Endothelial cell of umbilical vein (primary cell): ENCODE measurements around the gene PFDN6. TPM values are rescaled to one million over a fixed set of nuclear protein-coding genes. Genes with fewer than 3 reads are reported as not detected.

ENCODE experiments used
- BruUV-seq: library from RNA; stranded (reverse); fragments of 400-500 nt; replicated peaks from 2 replicates; lab custom pipeline; 2021; lab: Mats Ljungman, UMichigan
- CTCF ChIA-PET: fragments of 300-600, 350-600 bp; sonication (Branson Sonifier 250); formaldehyde crosslinking; loops from one replicate; lab custom pipeline; 2021; ENCODE audit warnings: antibody characterized with exemption, inconsistent platforms; lab: Charles Lee
- POLR2A ChIA-PET: fragments of 300-600, 350-600 bp; sonication (Branson Sonifier 250); formaldehyde crosslinking; loops from one replicate; lab custom pipeline; 2021; ENCODE audit warnings: antibody characterized with exemption, inconsistent platforms; lab: Charles Lee
- DNase-seq: peaks from one replicate; pipeline ENCODE4 v3.0.0-alpha.2; 2011; ENCODE audit warnings: low read depth, low spot score
- FAIRE-seq: peaks from 2 replicates; lab custom pipeline; 2011; peaks lifted over from hg19 to GRCh38; lab: Jason Lieb, UNC
- H2AFZ ChIP-seq: 2 replicates; pipeline ENCODE4 v1.6.0; 2012; ENCODE audit warnings: low read depth, low read length, control low read depth, inconsistent platforms
- H3K27ac ChIP-seq: 2 replicates; pipeline ENCODE4 v1.5.1; 2011; ENCODE audit warnings: low read depth, mild to moderate bottlenecking, control low read depth, low read length, moderate library complexity; ENCODE audit not compliant: insufficient read depth
- H3K27me3 ChIP-seq, 2 experiments: 2 replicates each; pipeline versions ENCODE4 v1.6.0 to v1.6.1; 2011; ENCODE audit warnings: low read length in 2 of 2, mixed read lengths in 1 of 2; ENCODE audit not compliant: control insufficient read depth in 2 of 2, insufficient read depth in 2 of 2
- H3K36me3 ChIP-seq, 2 experiments: 2 replicates in 1 of 2; 3 replicates in 1 of 2; pipeline ENCODE4 v1.5.1; 2011; ENCODE audit warnings: low read length in 2 of 2, mild to moderate bottlenecking in 1 of 2, moderate library complexity in 1 of 2; ENCODE audit not compliant: control insufficient read depth in 2 of 2, insufficient read depth in 2 of 2; ENCODE audit errors: extremely low read depth in 1 of 2
- H3K4me1 ChIP-seq: 3 replicates; pipeline ENCODE4 v1.5.1; 2011; ENCODE audit warnings: mild to moderate bottlenecking, low read length; ENCODE audit not compliant: control insufficient read depth, insufficient read depth; ENCODE audit errors: extremely low read depth
- H3K4me2 ChIP-seq: 2 replicates; pipeline ENCODE4 v1.6.1; 2011; ENCODE audit warnings: low read length, control low read depth, mixed read lengths; ENCODE audit not compliant: insufficient read depth
- H3K4me3 ChIP-seq, 3 experiments: fragments of 200-600 bp in 1 of 3; sonication (generic), shearing (Covaris generic) in 1 of 3; replicated peaks in 1 of 3; 2 replicates each; pipeline ENCODE4 v1.5.1; 2011 to 2016; ENCODE audit warnings: control low read depth in 3 of 3, low read length in 3 of 3, mild to moderate bottlenecking in 2 of 3, inconsistent platforms in 1 of 3, low read depth in 1 of 3, moderate library complexity in 1 of 3; ENCODE audit not compliant: insufficient read depth in 1 of 3
- H3K79me2 ChIP-seq: 2 replicates; pipeline ENCODE4 v1.6.0; 2012; ENCODE audit warnings: low read length, inconsistent platforms; ENCODE audit not compliant: control insufficient read depth, insufficient read depth
- H3K9ac ChIP-seq: replicated peaks from 2 replicates; pipeline ENCODE3; 2011; ENCODE audit warnings: low read length, control low read depth; ENCODE audit not compliant: insufficient read depth; ENCODE audit errors: extremely low read depth
- H3K9me1 ChIP-seq: replicated peaks from 3 replicates; pipeline ENCODE4 v1.6.0; 2011; ENCODE audit warnings: mild to moderate bottlenecking, low read length; ENCODE audit not compliant: control insufficient read depth, insufficient read depth; ENCODE audit errors: extremely low read depth
- H3K9me3 ChIP-seq: replicated peaks from 2 replicates; pipeline ENCODE4 v1.5.1; 2012; ENCODE audit warnings: low read length, inconsistent platforms; ENCODE audit not compliant: control insufficient read depth, insufficient read depth
- H4K20me1 ChIP-seq: replicated peaks from 2 replicates; pipeline ENCODE3; 2011; ENCODE audit warnings: mild to moderate bottlenecking, low read length; ENCODE audit not compliant: control insufficient read depth, insufficient read depth; ENCODE audit errors: extremely low read depth
- CTCF ChIP-seq, 2 donors: IDR thresholded peaks; 1 replicate in 1 of 2; 2 replicates in 1 of 2; pipeline ENCODE4 v1.5.1; 2011; ENCODE audit warnings: low read length in 2 of 2, mild to moderate bottlenecking in 2 of 2, moderate library complexity in 2 of 2, control low read depth in 1 of 2, inconsistent platforms in 1 of 2, low read depth in 1 of 2; ENCODE audit not compliant: insufficient read depth in 1 of 2; ENCODE audit errors: extremely low read depth in 1 of 2
- EZH2 ChIP-seq: IDR thresholded peaks from 2 replicates; pipeline ENCODE4 v1.6.1; 2012; ENCODE audit warnings: borderline replicate concordance, low read depth, mild to moderate bottlenecking, moderate library complexity, low read length, inconsistent platforms; ENCODE audit not compliant: severe bottlenecking
- FOS ChIP-seq: IDR thresholded peaks from 2 replicates; pipeline ENCODE4 v1.6.1; 2011; ENCODE audit warnings: mild to moderate bottlenecking, low read length, moderate library complexity, borderline replicate concordance; ENCODE audit not compliant: insufficient read depth
- GATA2 ChIP-seq: IDR thresholded peaks from 2 replicates; pipeline ENCODE4 v1.7.0; 2011; ENCODE audit warnings: low read depth, mild to moderate bottlenecking, moderate library complexity, mixed read lengths, low read length; ENCODE audit not compliant: insufficient read length, insufficient read depth
- JUN ChIP-seq: IDR thresholded peaks from 2 replicates; pipeline ENCODE4 v1.6.1; 2011; ENCODE audit warnings: borderline replicate concordance, low read depth; ENCODE audit not compliant: insufficient read length, insufficient read depth
- MYC ChIP-seq: IDR thresholded peaks from one replicate; pipeline ENCODE4 v1.6.1; 2011; ENCODE audit warnings: mild to moderate bottlenecking, low read depth, low read length
- POLR2A ChIP-seq: IDR thresholded peaks from 2 replicates; pipeline ENCODE4 v1.6.1; 2012; ENCODE audit warnings: low read depth, mild to moderate bottlenecking, control low read depth, low read length
- POLR2AphosphoS5 ChIP-seq: IDR thresholded peaks from 2 replicates; pipeline ENCODE4 v1.6.1; 2012; ENCODE audit warnings: low read depth, mild to moderate bottlenecking, control low read depth, low read length, moderate library complexity; ENCODE audit not compliant: insufficient read depth
- dilution Hi-C: fragments of 300-500 bp; cut with MboI; formaldehyde crosslinking; loops from one replicate; pipeline ENCODE4 v1.15.0; 2019; ENCODE audit warnings: low sequenced_read_pairs; ENCODE audit not compliant: extremely low pct_ligation_motif_present
- intact Hi-C: fragments of 100-400 bp; cut with micrococcal nuclease; formaldehyde crosslinking; loops from one replicate; pipeline ENCODE4 v1.10.0; 2022
- polyA plus RNA-seq, 4 experiments: library from polyadenylated mRNA; depleted of rRNA in 3 of 4; stranded (reverse) in 3 of 4; unstranded in 1 of 4; fragments of >200 nt; gene quantifications; 2 replicates each; pipeline versions ENCODE4 v1.2.1 to v1.2.3, GENCODE V29; 2011 to 2012; ENCODE audit warnings: missing spikeins in 1 of 4
- total RNA-seq: library from RNA; stranded (reverse); gene quantifications from 2 replicates; pipeline ENCODE4 v1.2.3, GENCODE V29; 2021
- TF ChIP-seq, protein P1 (sequence below): IDR thresholded peaks from 2 replicates; pipeline ENCODE4 v1.6.1; 2011; ENCODE audit not compliant: insufficient read depth, insufficient read length

The PFDN6 gene
- total and polyA plus RNA-seq, 2 donors (not counting 3 experiments of a cell fraction or from before 2014, with no cell fraction given) = 31.0 to 63.5 TPM

- Histone ChIP-seq H3K9me1 (no peaks in the 10 kb centered on the region), H3K79me2 (peaks cover 16% of the 10 kb centered on the region), H3K36me3 (peaks cover 8 to 19% of the 10 kb centered on the region in 2 experiments), H3K9ac (no peak overlapping the region), H2AFZ (no peak overlapping the region), H3K27ac (no peak overlapping the region), H4K20me1 (no peaks in the 10 kb centered on the region), H3K4me2 (no peak overlapping the region), H3K4me1 (peaks cover 13% of the 10 kb centered on the region), H3K27me3 (no peaks in the 10 kb centered on the region), H3K4me3 (no peak overlapping the region), H3K9me3 (no peaks in the 10 kb centered on the region)
- peak; percentile 52 for FAIRE-seq
- intact Hi-C loops (no loop called here), dilution Hi-C loops (no loop called here)
- CTCF ChIA-PET = interaction anchor here (0.7 to 2.5 kb wide), 4 partner anchors 11 to 245 kb away, joined by 3 to 11 read pairs (median 4); partner anchors contain the start of gene TAPBP
- no TSS peak for BruUV-seq
- TF ChIP-seq EZH2 = no peak
- no peak for TF ChIP-seq CTCF (IDR thresholded peaks at IDR 0.05; ENCODE audit: extremely low read depth in 1 of 2, insufficient read depth in 1 of 2, low read depth in 1 of 2, low read length in 2 of 2)
- no peak for TF ChIP-seq POLR2AphosphoS5
- TF ChIP-seq POLR2A = no peak
- TF ChIP-seq JUN = no peak
- TF ChIP-seq FOS = no peak
- TF ChIP-seq MYC = no peak
- TF ChIP-seq GATA2 = no peak
- TF ChIP-seq, protein P1, sequence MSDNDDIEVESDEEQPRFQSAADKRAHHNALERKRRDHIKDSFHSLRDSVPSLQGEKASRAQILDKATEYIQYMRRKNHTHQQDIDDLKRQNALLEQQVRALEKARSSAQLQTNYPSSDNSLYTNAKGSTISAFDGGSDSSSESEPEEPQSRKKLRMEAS = no peak
- POLR2A ChIA-PET = no interaction called here
- DNase-seq = no peak
These were observed 12.5 kb downstream of the PFDN6 start for GRCh38 chr6:33301877-33302276.
